Measurements from ENCODE around the gene HNF4A. TPM values are rescaled to one million over a fixed set of nuclear protein-coding genes. Genes with fewer than 3 reads are reported as not detected.
A peak's percentile ranks its signal among the peaks of the same experiment; 100 is the strongest.

Gene HNF4A
- total and polyA plus RNA-seq, 2 of the 13 experiments (the other 11 are each of a cell fraction or from before 2014, with no cell fraction given) = 80.9 to 169 TPM

GRCh38 chr20:44428174-44429016 lies 72.9 kb downstream of the HNF4A start (continued):
- TF ChIP-seq ZNF556 (CRISPR knock-in tag; IDR thresholded peaks at IDR 0.05; ENCODE audit: borderline replicate concordance) = peak; percentile 94
- TF ChIP-seq ZFP36 (IDR thresholded peaks at IDR 0.05; ENCODE audit: borderline replicate concordance, low read depth, low read length, partially characterized antibody) = no peak
- TF ChIP-seq RFX5 (IDR thresholded peaks at IDR 0.05; ENCODE audit: low read depth, low read length) = no peak
- TF ChIP-seq FOXM1 (CRISPR knock-in tag; IDR thresholded peaks at IDR 0.05) = no peak
- no peak for TF ChIP-seq ARHGAP35 (CRISPR knock-in tag; IDR thresholded peaks at IDR 0.05; ENCODE audit: borderline replicate concordance)
- TF ChIP-seq ZNF121 (CRISPR knock-in tag; IDR thresholded peaks at IDR 0.05) = peak; percentile 20; the same call in 1 of the 2 replicates
- peak; percentile 68 for TF ChIP-seq HHEX (CRISPR knock-in tag; IDR thresholded peaks at IDR 0.05)
- no peak for TF ChIP-seq ZNF256 (CRISPR knock-in tag; conservative IDR thresholded peaks at IDR 0.05)
- TF ChIP-seq EHMT2 (IDR thresholded peaks at IDR 0.05; ENCODE audit: borderline replicate concordance, low read depth, low read length) = peak; percentile 100
- 0 out of 2 replicates have a peak, but pooled peaks have one; percentile 38 for TF ChIP-seq BHLHE40 (IDR thresholded peaks at IDR 0.05; ENCODE audit: low read length)
- no peak for TF ChIP-seq MXD1 (CRISPR knock-in tag; IDR thresholded peaks at IDR 0.05)
- peak; percentile 46; the same call in 1 of the 2 replicates for TF ChIP-seq FUBP1 (CRISPR knock-in tag; IDR thresholded peaks at IDR 0.05; ENCODE audit: borderline replicate concordance)
- peak; percentile 11; the same call in 1 of the 2 replicates for TF ChIP-seq STAT5B (CRISPR knock-in tag; IDR thresholded peaks at IDR 0.05)
- TF ChIP-seq SMARCE1 (IDR thresholded peaks at IDR 0.05; ENCODE audit: borderline replicate concordance) = no peak
- 0 out of 2 replicates have a peak, but pooled peaks have one; percentile 36 for TF ChIP-seq HOXA5 (CRISPR knock-in tag; IDR thresholded peaks at IDR 0.05)
- TF ChIP-seq PHF5A (CRISPR knock-in tag; IDR thresholded peaks at IDR 0.05; ENCODE audit: low read depth, unreplicated experiment) = peak; percentile 99
- peak; percentile 88; the same call in 1 of the 2 replicates for TF ChIP-seq KLF13 (CRISPR knock-in tag; IDR thresholded peaks at IDR 0.05)
- TF ChIP-seq JUN (CRISPR knock-in tag; IDR thresholded peaks at IDR 0.05) = peak; percentile 99
- TF ChIP-seq ZNF558 (CRISPR knock-in tag; IDR thresholded peaks at IDR 0.05; ENCODE audit: borderline replicate concordance) = no peak
- TF ChIP-seq SP1 (IDR thresholded peaks at IDR 0.05) = no peak
- TF ChIP-seq SP1 (CRISPR knock-in tag; IDR thresholded peaks at IDR 0.05) = peak; percentile 55; the same call in 1 of the 2 replicates
- TF ChIP-seq ZNF883 (CRISPR knock-in tag; IDR thresholded peaks at IDR 0.05; ENCODE audit: not compliant biosample characterization) = peak; percentile 32
